ENCODE measurements around the gene ELF1. TPM values are rescaled to one million over a fixed set of nuclear protein-coding genes. Genes with fewer than 3 reads are reported as not detected.
A peak's percentile ranks its signal among the peaks of the same experiment; 100 is the strongest.
"Not testable (repeated sequence)": the region's sequence is repeated elsewhere in the genome, so short reads cannot be mapped to it uniquely, and the experiment has no call there.

The ELF1 gene
- total RNA-seq, 3 donors from 2014 or later: 101 to 138 (median 104) TPM

- Histone ChIP-seq H3K27me3 (no peaks in the 10 kb centered on the region), H3K36me3 (no peaks in the 10 kb centered on the region), H3K4me3 (peak overlapping the region; percentile 20 to 47 (median 35)), H3K27ac (peak overlapping the region; percentile 74 to 80), H3K4me1 (peaks cover 0 to 9% of the 10 kb centered on the region in 2 donors), H3K9me3 (no peaks in the 10 kb centered on the region)
- intact Hi-C loops (cut with DNase I; ENCODE audit: low total_unique reads): no loop called here
- TF ChIP-seq POLR2A (IDR thresholded peaks at IDR 0.05): no peak
- no peak for TF ChIP-seq CTCF (IDR thresholded peaks at IDR 0.05)
- peak in 2 of 3 donors; percentile 20 to 29 for TF ChIP-seq POLR2AphosphoS5 (IDR thresholded peaks at IDR 0.05)
- DNase-seq (ENCODE audit: low spot score in 2 of 2): no peak
Measured at GRCh38 chr13:40982772-40983171, 36.3 kb downstream of the ELF1 start.

- Histone ChIP-seq H3K4me3 (peak overlapping the region; percentile 20 to 47 (median 35)), H3K36me3 (no peaks in the 10 kb centered on the region), H3K4me1 (peaks cover 0 to 9% of the 10 kb centered on the region in 2 donors), H3K9me3 (no peaks in the 10 kb centered on the region), H3K27me3 (no peaks in the 10 kb centered on the region), H3K27ac (peak overlapping the region; percentile 69 to 80)
- no peak for DNase-seq (ENCODE audit: low spot score in 2 of 2)
- intact Hi-C loops (cut with DNase I; ENCODE audit: low total_unique reads): no loop called here
- TF ChIP-seq POLR2AphosphoS5 (IDR thresholded peaks at IDR 0.05): no peak
- no peak for TF ChIP-seq CTCF (IDR thresholded peaks at IDR 0.05)
- TF ChIP-seq POLR2A (IDR thresholded peaks at IDR 0.05): no peak
Measured at GRCh38 chr13:40981949-40982348, 37.2 kb downstream of the ELF1 start.

- intact Hi-C loops (cut with DNase I; ENCODE audit: low total_unique reads): no loop called here
- Histone ChIP-seq H3K27ac (peak overlapping the region; percentile 69 to 80), H3K9me3 (no peaks in the 10 kb centered on the region), H3K4me3 (peak overlapping the region; percentile 20 to 47 (median 35)), H3K27me3 (no peaks in the 10 kb centered on the region), H3K36me3 (no peaks in the 10 kb centered on the region), H3K4me1 (peaks cover 0 to 9% of the 10 kb centered on the region in 2 donors)
- TF ChIP-seq CTCF (IDR thresholded peaks at IDR 0.05) (no peak), POLR2AphosphoS5 (IDR thresholded peaks at IDR 0.05) (no peak), POLR2A (IDR thresholded peaks at IDR 0.05) (no peak)
- no peak for DNase-seq (ENCODE audit: low spot score in 2 of 2)
Measured at GRCh38 chr13:40981361-40981760, 37.8 kb downstream of the ELF1 start.

- H3K27me3 ChIP-seq: no peaks in the 10 kb centered on the region
- intact Hi-C loops (cut with DNase I; ENCODE audit: low total_unique reads): no loop called here
- no peak for DNase-seq (ENCODE audit: low spot score in 2 of 2)
- no peak overlapping the region for H3K27ac ChIP-seq
- H3K4me1 ChIP-seq: peaks cover 0 to 9% of the 10 kb centered on the region in 2 donors
- H3K9me3 ChIP-seq: no peaks in the 10 kb centered on the region
- H3K36me3 ChIP-seq: no peaks in the 10 kb centered on the region
- no peak for TF ChIP-seq POLR2A (IDR thresholded peaks at IDR 0.05)
- no peak for TF ChIP-seq CTCF (IDR thresholded peaks at IDR 0.05)
- TF ChIP-seq POLR2AphosphoS5 (IDR thresholded peaks at IDR 0.05): no peak
- H3K4me3 ChIP-seq: peak overlapping the region; percentile 20 to 47 (median 35)
Measured at GRCh38 chr13:40980461-40980860, 38.7 kb downstream of the ELF1 start.

- Histone ChIP-seq H3K9me3 (no peaks in the 10 kb centered on the region), H3K27me3 (no peaks in the 10 kb centered on the region), H3K4me3 (peak overlapping the region in 1 of 3 donors; percentile 47), H3K4me1 (peaks cover 0 to 13% of the 10 kb centered on the region in 2 donors), H3K36me3 (no peaks in the 10 kb centered on the region), H3K27ac (peak overlapping the region in 1 of 2 donors; percentile 9)
- intact Hi-C loops (cut with DNase I; ENCODE audit: low total_unique reads): no loop called here
- TF ChIP-seq POLR2A (IDR thresholded peaks at IDR 0.05): no peak
- TF ChIP-seq POLR2AphosphoS5 (IDR thresholded peaks at IDR 0.05): no peak
- no peak for TF ChIP-seq CTCF (IDR thresholded peaks at IDR 0.05)
- no peak for DNase-seq (ENCODE audit: low spot score in 2 of 2)
Measured at GRCh38 chr13:40979232-40979631, 39.9 kb downstream of the ELF1 start.

- H3K4me3 ChIP-seq; H3K9me3 ChIP-seq; H3K27ac ChIP-seq; H3K27me3 ChIP-seq; intact Hi-C loops (cut with DNase I; ENCODE audit: low total_unique reads); H3K36me3 ChIP-seq; DNase-seq (ENCODE audit: low spot score in 2 of 2): not testable (repeated sequence)
- peaks cover 0 to 23% of the 10 kb centered on the region in 2 donors for H3K4me1 ChIP-seq
Measured at GRCh38 chr13:40978109-40978508, 41.0 kb downstream of the ELF1 start.
